HG02981 (cell line): ENCODE measurements around the gene MRTFB.

Experiments used
- ATAC-seq: cut with Tn5 transposase; IDR thresholded peaks from one replicate; pipeline ENCODE4 v1.9.1; 2021; ENCODE audit warnings: mild to moderate bottlenecking, moderate library complexity; ENCODE audit not compliant: unreplicated experiment

The MRTFB gene

GRCh38 chr16:14223632-14224031 is 152.5 kb downstream of the MRTFB start:
- ATAC-seq: no peak

- no peak for ATAC-seq
These were observed 154.3 kb downstream of the MRTFB start for GRCh38 chr16:14225457-14225856.

- ATAC-seq: no peak
These were observed 161.2 kb downstream of the MRTFB start for GRCh38 chr16:14232106-14232864.

- ATAC-seq: no peak
These were observed 165.3 kb downstream of the MRTFB start for GRCh38 chr16:14236401-14236800.

- no peak for ATAC-seq
These were observed 167.6 kb downstream of the MRTFB start for GRCh38 chr16:14238756-14239155.

GRCh38 chr16:14239791-14240190 is 168.7 kb downstream of the MRTFB start:
- no peak for ATAC-seq

- no peak for ATAC-seq
These were observed 169.2 kb downstream of the MRTFB start for GRCh38 chr16:14240219-14240843.

GRCh38 chr16:14240964-14241363 is 169.8 kb downstream of the MRTFB start:
- ATAC-seq: no peak

GRCh38 chr16:14241631-14242030 is 170.5 kb downstream of the MRTFB start:
- no peak for ATAC-seq

- ATAC-seq: no peak
These were observed 171.7 kb downstream of the MRTFB start for GRCh38 chr16:14242769-14243168.

- ATAC-seq: no peak
These were observed 173.3 kb downstream of the MRTFB start for GRCh38 chr16:14244196-14245010.

GRCh38 chr16:14248791-14249190 is 177.7 kb downstream of the MRTFB start:
- no peak for ATAC-seq

- no peak for ATAC-seq
These were observed 178.3 kb downstream of the MRTFB start for GRCh38 chr16:14249291-14250032.

GRCh38 chr16:14251419-14251818 is 180.3 kb downstream of the MRTFB start:
- no peak for ATAC-seq

- ATAC-seq: no peak
These were observed 181.7 kb downstream of the MRTFB start for GRCh38 chr16:14252860-14253259.

- no peak for ATAC-seq
These were observed 191.9 kb downstream of the MRTFB start for GRCh38 chr16:14263011-14263410.

- ATAC-seq: no peak
These were observed 192.7 kb downstream of the MRTFB start for GRCh38 chr16:14263769-14264168.

- no peak for ATAC-seq
These were observed 193.3 kb downstream of the MRTFB start for GRCh38 chr16:14264327-14264943.

GRCh38 chr16:14268073-14268472 is 197.0 kb downstream of the MRTFB start:
- ATAC-seq: no peak

GRCh38 chr16:14275934-14276333 is 204.8 kb downstream of the MRTFB start:
- ATAC-seq: no peak

- ATAC-seq: no peak
These were observed 207.6 kb downstream of the MRTFB start for GRCh38 chr16:14278749-14279148.
